SU-DHL-6 (cell line): ENCODE measurements around the gene AKNA.

Experiments used
- H2AFZ ChIP-seq: fragments of 200-600 bp; sonication (generic); 2 replicates; pipeline ENCODE4 v1.6.1; 2014; ENCODE audit warnings: low read depth, mild to moderate bottlenecking, moderate library complexity, mixed read lengths, antibody characterized with exemption, low read length; ENCODE audit not compliant: severe bottlenecking
- H3F3A ChIP-seq: fragments of 200-600 bp; shearing (Covaris generic); 2 replicates; pipeline ENCODE4 v1.6.0; 2016; ENCODE audit warnings: antibody characterized with exemption, mild to moderate bottlenecking; ENCODE audit not compliant: insufficient read depth
- H3K27ac ChIP-seq: fragments of 200-600 bp; sonication (generic); 2 replicates; pipeline ENCODE4 v1.5.1; 2016; ENCODE audit warnings: low read depth, mild to moderate bottlenecking, low read length, moderate library complexity, mixed read lengths
- H3K27me3 ChIP-seq: fragments of 200-600 bp; sonication (generic), shearing (Covaris generic); 2 replicates; pipeline ENCODE4 v1.6.0; 2014; ENCODE audit warnings: mild to moderate bottlenecking, low read length
- H3K36me3 ChIP-seq: fragments of 200-600 bp; sonication (generic); 2 replicates; pipeline ENCODE4 v1.6.1; 2014; ENCODE audit warnings: mild to moderate bottlenecking, low read length, mixed read lengths
- H3K4me2 ChIP-seq: fragments of 300-600, 200-600 bp; shearing (Covaris generic), sonication (generic); 2 replicates; pipeline ENCODE4 v1.6.0; 2014; ENCODE audit warnings: low read length, low read depth, mild to moderate bottlenecking; ENCODE audit not compliant: poor library complexity, severe bottlenecking
- H3K4me3 ChIP-seq: fragments of 200-600 bp; sonication (generic); 2 replicates; pipeline ENCODE4 v1.5.1; 2014; ENCODE audit warnings: antibody characterized with exemption, low read length, mild to moderate bottlenecking, mixed read lengths; ENCODE audit not compliant: insufficient read depth, poor library complexity, severe bottlenecking
- H3K79me2 ChIP-seq: fragments of 200-600 bp; sonication (generic); 2 replicates; pipeline ENCODE4 v1.6.1; 2014; ENCODE audit warnings: mild to moderate bottlenecking, low read length, moderate library complexity; ENCODE audit not compliant: insufficient read depth
- H3K9ac ChIP-seq: fragments of 200-600 bp; sonication (generic); 2 replicates; pipeline ENCODE4 v1.7.0; 2014; ENCODE audit warnings: mild to moderate bottlenecking, low read length
- H3K9me2 ChIP-seq: fragments of 200-600 bp; sonication (generic); replicated peaks from 2 replicates; pipeline ENCODE4 v1.6.1; 2014; ENCODE audit warnings: low read length; ENCODE audit not compliant: insufficient read depth
- H3K9me3 ChIP-seq: fragments of 200-600 bp; sonication (generic); 2 replicates; pipeline ENCODE4 v1.6.1; 2014; ENCODE audit warnings: low read length, mixed read lengths; ENCODE audit not compliant: insufficient read depth
- H4K20me1 ChIP-seq: fragments of 200-600 bp; sonication (generic); 2 replicates; pipeline ENCODE4 v1.6.1; 2014; ENCODE audit warnings: low read depth, mild to moderate bottlenecking, antibody characterized with exemption, low read length, moderate library complexity, mixed read lengths
- EZH2phosphoT487 ChIP-seq: fragments of 200-600 bp; sonication (generic), shearing (Covaris generic); conservative IDR thresholded peaks from 2 replicates; pipeline ENCODE4 v1.6.1; 2018; ENCODE audit warnings: mild to moderate bottlenecking, antibody characterized with exemption, low read length, moderate library complexity, mixed read lengths
- TF ChIP-seq, protein P1 (sequence below): fragments of 200-600 bp; sonication (generic); IDR thresholded peaks from one replicate; pipeline ENCODE4 v1.5.1; 2017; ENCODE audit warnings: antibody characterized with exemption, mild to moderate bottlenecking, low read length, moderate library complexity; ENCODE audit not compliant: insufficient read depth, poor library complexity, severe bottlenecking

AKNA gene

GRCh38 chr9:114408645-114409044 is 20.9 kb upstream of the AKNA start:
- Histone ChIP-seq H3K9me2 (no peaks in the 10 kb centered on the region), H3K9ac (no peak overlapping the region), H3K4me3 (no peak overlapping the region), H3K4me2 (no peak overlapping the region), H2AFZ (no peak overlapping the region), H3K36me3 (no peaks in the 10 kb centered on the region), H3F3A (no peaks in the 10 kb centered on the region), H3K79me2 (no peaks in the 10 kb centered on the region), H3K9me3 (no peaks in the 10 kb centered on the region), H4K20me1 (no peaks in the 10 kb centered on the region), H3K27ac (no peak overlapping the region), H3K27me3 (no peaks in the 10 kb centered on the region)
- TF ChIP-seq, protein P1, sequence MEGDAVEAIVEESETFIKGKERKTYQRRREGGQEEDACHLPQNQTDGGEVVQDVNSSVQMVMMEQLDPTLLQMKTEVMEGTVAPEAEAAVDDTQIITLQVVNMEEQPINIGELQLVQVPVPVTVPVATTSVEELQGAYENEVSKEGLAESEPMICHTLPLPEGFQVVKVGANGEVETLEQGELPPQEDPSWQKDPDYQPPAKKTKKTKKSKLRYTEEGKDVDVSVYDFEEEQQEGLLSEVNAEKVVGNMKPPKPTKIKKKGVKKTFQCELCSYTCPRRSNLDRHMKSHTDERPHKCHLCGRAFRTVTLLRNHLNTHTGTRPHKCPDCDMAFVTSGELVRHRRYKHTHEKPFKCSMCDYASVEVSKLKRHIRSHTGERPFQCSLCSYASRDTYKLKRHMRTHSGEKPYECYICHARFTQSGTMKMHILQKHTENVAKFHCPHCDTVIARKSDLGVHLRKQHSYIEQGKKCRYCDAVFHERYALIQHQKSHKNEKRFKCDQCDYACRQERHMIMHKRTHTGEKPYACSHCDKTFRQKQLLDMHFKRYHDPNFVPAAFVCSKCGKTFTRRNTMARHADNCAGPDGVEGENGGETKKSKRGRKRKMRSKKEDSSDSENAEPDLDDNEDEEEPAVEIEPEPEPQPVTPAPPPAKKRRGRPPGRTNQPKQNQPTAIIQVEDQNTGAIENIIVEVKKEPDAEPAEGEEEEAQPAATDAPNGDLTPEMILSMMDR = no peak
- TF ChIP-seq EZH2phosphoT487 = no peak

- no peaks in the 10 kb centered on the region for H3K9me3 ChIP-seq
- H3F3A ChIP-seq = no peaks in the 10 kb centered on the region
- no peaks in the 10 kb centered on the region for H4K20me1 ChIP-seq
- H3K4me2 ChIP-seq = no peak overlapping the region
- H3K36me3 ChIP-seq = no peaks in the 10 kb centered on the region
- no peak overlapping the region for H2AFZ ChIP-seq
- TF ChIP-seq EZH2phosphoT487 = no peak
- TF ChIP-seq, protein P1 = no peak
- no peak overlapping the region for H3K4me3 ChIP-seq
- no peaks in the 10 kb centered on the region for H3K79me2 ChIP-seq
- no peaks in the 10 kb centered on the region for H3K9me2 ChIP-seq
- no peak overlapping the region for H3K27ac ChIP-seq
- H3K9ac ChIP-seq = no peak overlapping the region
- H3K27me3 ChIP-seq = no peaks in the 10 kb centered on the region
Observed at GRCh38 chr9:114407889-114408288, 20.1 kb upstream of the AKNA start.

DNA sequence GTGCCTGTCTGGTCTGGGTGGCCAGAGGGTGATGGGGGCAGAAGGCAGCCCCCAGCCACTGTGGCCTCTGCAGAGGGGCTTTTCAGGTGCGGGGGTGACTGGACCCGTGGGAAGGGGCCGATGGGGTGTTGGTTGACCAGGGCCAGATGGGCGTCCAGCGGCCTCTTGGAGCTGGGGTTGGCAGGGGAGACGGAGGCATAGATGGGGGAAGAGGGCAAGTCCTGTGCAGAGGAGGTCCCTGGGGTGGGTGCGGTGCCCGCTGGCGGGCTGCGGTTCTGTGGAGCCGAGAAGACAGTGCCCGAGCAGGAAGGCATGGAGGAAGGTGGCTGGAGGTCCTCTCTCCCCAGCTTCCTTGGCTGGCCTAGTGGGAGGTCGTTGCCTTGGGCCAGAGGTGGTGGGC is 18.7 kb upstream of the AKNA start:
- no peak for TF ChIP-seq EZH2phosphoT487
- TF ChIP-seq, protein P1 = no peak
- H3K27ac ChIP-seq = no peak overlapping the region
- no peak overlapping the region for H2AFZ ChIP-seq

More for the DNA sequence above, 18.7 kb upstream of the AKNA start:
- Histone ChIP-seq H3K79me2 (no peaks in the 10 kb centered on the region), H3K9me3 (no peaks in the 10 kb centered on the region), H4K20me1 (no peaks in the 10 kb centered on the region), H3K9me2 (no peaks in the 10 kb centered on the region), H3K4me2 (no peak overlapping the region), H3K4me3 (no peak overlapping the region), H3K27me3 (no peaks in the 10 kb centered on the region), H3K36me3 (no peaks in the 10 kb centered on the region), H3K9ac (no peak overlapping the region), H3F3A (no peaks in the 10 kb centered on the region)
